ENCODE data around the gene OR56A3. TPM values are rescaled to one million over a fixed set of nuclear protein-coding genes. Genes with fewer than 3 reads are reported as not detected.

Gene OR56A3
- total RNA-seq, 1 experiment from 2014 or later, result not detected

Other genes with a start within 250 kb of the OR56A3 start
- gene OR56B1, start 205.8 kb upstream of the OR56A3 start, total RNA-seq (2014; rRNA removed; shearing (Covaris generic)), result not detected in 2 replicates
- gene OR52N4, start 188.0 kb upstream of the OR56A3 start, total RNA-seq (2014; rRNA removed; shearing (Covaris generic)), result not detected in 2 replicates
- 0.07 TPM in 1 of 2 replicates, not detected in the other for gene OR52N5, start 158.9 kb upstream of the OR56A3 start, total RNA-seq (2014; rRNA removed; shearing (Covaris generic))
- not detected in 2 replicates for gene OR52N1, start 151.0 kb upstream of the OR56A3 start, total RNA-seq (2014; rRNA removed; shearing (Covaris generic))
- not detected in 2 replicates for gene OR52N2, start 133.3 kb upstream of the OR56A3 start, total RNA-seq (2014; rRNA removed; shearing (Covaris generic))
- gene OR52E6, start 100.4 kb upstream of the OR56A3 start, total RNA-seq (2014; rRNA removed; shearing (Covaris generic)), result not detected in 2 replicates
- not detected in 2 replicates for gene OR52E8, start 84.6 kb upstream of the OR56A3 start, total RNA-seq (2014; rRNA removed; shearing (Covaris generic))
- not detected in 2 replicates for gene OR52E4, start 61.6 kb upstream of the OR56A3 start, total RNA-seq (2014; rRNA removed; shearing (Covaris generic))
- gene OR52E5, start 49.0 kb upstream of the OR56A3 start, total RNA-seq (2014; rRNA removed; shearing (Covaris generic)), result not detected in 2 replicates
- 0.18 TPM in 1 of 2 replicates, not detected in the other for gene OR56A5, start 26.2 kb downstream of the OR56A3 start, total RNA-seq (2014; rRNA removed; shearing (Covaris generic))
- gene OR52L1, start 44.7 kb downstream of the OR56A3 start, total RNA-seq (2014; rRNA removed; shearing (Covaris generic)), result not detected in 2 replicates
- gene OR56A4, start 64.7 kb downstream of the OR56A3 start, total RNA-seq (2014; rRNA removed; shearing (Covaris generic)), result not detected in 2 replicates
- 0.03 and 0.07 TPM in 2 replicates for gene OR56A1, start 88.5 kb downstream of the OR56A3 start, total RNA-seq (2014; rRNA removed; shearing (Covaris generic))
- gene OR56B4, start 165.4 kb downstream of the OR56A3 start, total RNA-seq (2014; rRNA removed; shearing (Covaris generic)), result not detected in 2 replicates
- not detected in 2 replicates for gene OR52B2, start 228.1 kb downstream of the OR56A3 start, total RNA-seq (2014; rRNA removed; shearing (Covaris generic))

Data from H7 (cell line).